Measurements from ENCODE around the gene TNN.
"Not testable (repeated sequence)": the region's sequence is repeated elsewhere in the genome, so short reads cannot be mapped to it uniquely, and the experiment has no call there.

TNN gene

GRCh38 chr1:175072099-175072951 lies 4.7 kb downstream of the TNN start:
- DNase-seq, result peak; percentile 94

DNA sequence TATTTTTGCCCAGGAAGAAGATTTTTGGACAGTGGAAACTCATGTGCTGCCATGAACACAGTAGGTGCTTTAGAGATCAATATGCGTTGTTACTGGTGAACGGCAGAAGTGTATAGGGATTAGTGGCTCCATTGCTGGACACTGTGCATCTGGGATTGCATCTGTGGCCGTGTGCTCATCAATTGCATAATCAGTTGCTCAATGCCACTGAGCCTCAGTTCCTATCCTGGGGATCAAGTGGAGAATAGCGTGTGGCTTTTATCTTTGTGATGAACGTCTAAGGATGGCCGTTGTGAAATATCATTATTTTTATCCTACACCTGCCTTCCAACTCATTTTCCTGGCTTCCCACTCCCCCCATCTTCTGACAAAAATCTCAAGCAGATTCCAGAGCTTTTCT lies 5.4 kb downstream of the TNN start:
- peak; percentile 55 for DNase-seq

DNA sequence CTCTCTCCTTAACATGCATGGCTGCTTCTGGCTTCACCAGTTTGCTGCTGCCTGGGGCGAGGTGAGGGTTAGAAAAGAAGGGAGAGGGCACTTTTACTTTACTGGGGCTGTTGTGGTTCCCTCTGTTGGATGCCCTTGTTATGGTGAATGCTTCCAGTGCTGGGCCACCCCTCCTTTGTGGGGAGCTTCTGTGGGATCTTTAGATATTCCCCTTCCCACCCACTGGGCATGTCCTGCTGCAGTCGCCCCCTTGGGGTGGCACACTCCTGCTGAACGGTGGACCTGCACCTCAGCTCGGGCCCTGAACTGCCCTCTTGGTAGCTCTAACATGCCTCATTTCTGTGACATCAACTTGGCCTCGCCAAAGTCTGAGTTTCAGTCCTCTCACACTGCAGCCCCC lies 6.0 kb downstream of the TNN start:
- no peak for DNase-seq

DNA sequence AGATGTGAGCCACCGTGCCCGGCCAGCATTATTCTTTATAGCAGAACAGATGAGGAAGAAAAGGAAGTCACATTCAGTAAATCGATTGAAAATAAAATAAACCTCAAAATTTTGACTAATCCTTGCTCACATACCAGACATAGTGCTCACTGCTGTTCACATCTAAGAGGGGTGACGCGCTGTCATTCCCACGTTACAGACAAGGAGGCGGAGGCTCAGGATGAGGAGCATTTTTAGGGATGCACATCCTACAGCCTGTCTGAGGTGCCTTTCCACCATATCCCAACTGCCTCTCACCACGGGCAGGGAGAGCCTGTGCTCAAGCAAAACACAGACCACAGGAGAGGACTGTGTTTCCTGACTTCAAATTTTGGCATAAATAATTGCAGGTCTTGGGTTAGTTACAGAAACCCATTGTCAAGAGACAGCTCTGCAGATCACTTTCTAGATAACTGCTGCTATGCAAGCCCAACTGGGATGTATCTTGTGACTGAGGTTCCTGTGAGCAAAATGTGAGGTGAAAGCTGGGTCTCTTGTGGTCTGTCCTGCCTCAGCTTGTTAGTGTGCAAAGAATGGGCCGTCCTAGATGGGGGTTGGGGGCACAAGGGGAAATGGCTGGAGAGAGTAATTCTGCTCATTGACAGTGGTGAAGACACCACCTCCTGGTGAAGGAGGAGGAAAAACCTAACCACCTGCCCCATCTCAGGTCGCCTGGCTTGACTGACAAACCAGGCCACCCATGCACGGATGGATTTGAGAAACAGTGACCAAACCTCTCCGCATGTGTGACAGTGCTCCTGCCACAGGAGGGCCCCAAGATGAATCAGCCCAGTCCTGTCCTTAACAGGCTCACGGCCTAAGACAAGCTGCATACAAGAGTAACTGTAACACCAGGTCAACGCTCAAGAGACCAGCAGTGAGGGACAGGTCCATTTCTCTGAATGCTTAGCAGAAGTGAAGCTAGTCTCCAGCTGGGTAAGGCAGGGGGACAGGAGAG lies 8.2 kb downstream of the TNN start:
- peak; percentile 76 for DNase-seq

DNA sequence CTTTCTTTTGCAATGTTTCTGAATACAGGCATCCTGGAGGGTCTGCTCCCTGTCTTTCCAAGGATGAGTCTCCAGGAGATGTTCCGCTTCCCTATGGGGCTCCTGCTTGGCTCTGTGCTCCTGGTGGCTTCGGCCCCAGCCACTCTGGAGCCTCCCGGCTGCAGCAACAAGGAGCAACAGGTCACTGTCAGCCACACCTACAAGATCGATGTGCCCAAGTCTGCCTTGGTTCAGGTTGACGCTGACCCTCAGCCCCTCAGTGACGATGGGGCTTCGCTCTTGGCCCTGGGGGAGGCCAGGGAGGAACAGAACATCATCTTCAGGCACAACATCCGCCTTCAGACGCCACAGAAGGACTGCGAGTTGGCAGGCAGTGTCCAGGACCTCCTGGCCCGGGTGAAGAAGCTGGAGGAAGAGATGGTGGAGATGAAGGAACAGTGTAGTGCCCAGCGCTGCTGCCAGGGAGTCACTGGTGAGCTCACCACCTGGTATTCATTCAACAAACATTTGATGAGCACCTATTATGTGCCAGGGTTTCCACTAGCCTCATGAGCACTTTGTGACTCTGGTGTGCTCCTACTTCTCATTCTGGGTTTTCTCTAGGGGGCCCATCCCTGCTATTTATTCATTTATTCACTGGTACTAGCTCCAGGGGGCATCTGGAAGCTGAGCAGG lies 9.9 kb downstream of the TNN start:
- no peak for DNase-seq

GRCh38 chr1:175078629-175079028 lies 11.0 kb downstream of the TNN start:
- no peak for DNase-seq

GRCh38 chr1:175079338-175079737 lies 11.7 kb downstream of the TNN start:
- no peak for DNase-seq

- no peak for DNase-seq
These were observed 12.4 kb downstream of the TNN start for GRCh38 chr1:175080030-175080429.

DNA sequence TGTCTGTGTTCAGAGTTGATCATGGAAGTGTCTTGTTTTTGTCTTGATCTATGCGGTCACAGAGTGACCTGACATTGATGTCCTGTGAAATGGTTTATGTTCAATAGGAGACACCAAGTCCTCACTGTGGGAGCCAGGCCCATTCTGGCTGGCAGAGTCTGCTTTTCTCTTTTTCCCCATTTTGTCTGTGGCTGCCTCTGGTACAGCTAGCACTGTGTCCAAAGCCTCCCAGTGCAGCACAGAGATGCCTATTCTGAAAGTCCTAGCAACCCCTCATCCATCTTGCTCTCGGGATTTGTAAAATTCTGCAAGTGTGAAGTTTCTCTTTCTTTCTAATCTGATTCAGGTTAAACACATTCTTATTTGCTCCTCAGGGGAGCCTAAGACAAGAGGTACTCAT lies 14.3 kb downstream of the TNN start:
- DNase-seq, result no peak

DNA sequence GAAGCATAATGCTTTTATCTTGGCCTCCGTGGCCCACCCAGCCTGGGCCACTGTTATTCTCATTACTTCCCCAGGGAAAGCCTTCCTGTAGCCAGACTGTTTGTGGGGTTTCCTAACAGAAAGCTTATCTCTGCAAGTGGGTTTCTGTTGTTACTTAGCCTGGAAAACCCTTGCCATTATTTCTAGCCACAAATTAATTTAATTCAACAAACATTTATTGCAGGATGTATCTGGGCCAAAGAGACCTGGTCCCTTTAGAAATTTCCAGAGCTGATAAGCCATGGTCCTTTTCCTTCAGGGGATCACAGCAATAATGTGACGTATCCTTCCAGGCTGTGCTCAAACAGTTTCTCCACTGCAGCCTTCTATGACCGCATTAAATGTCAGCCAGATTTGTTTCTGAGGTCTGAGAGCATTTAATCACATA lies 20.9 kb downstream of the TNN start:
- no peak for DNase-seq

DNA sequence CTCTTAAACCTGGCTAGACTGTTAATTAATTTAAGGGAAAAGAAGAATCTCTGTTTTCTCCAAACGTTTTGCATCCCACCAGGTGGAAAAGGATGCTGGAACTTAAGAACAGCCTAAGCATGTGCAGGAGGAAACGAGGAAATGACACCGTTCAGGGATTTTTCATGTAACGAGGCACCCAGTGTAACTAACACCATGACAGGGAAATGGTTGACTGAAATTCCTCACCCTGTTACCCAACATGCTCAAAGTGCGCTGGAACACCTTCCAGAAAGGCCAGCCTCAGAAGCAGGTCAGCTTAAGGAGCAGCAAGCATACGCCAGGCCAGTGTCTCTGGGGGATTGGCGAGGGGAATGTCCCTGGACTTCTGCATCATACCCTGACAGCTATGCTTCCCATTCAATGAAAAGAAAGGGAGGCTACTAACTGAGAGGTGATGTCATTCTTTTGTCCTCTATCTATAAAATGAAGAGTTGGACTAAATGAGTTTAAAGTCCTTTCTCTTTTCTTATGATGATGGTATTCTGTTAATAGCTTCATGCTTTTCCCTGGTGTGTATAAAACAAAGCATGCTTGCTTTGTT lies 21.6 kb downstream of the TNN start:
- DNase-seq, result no peak

DNA sequence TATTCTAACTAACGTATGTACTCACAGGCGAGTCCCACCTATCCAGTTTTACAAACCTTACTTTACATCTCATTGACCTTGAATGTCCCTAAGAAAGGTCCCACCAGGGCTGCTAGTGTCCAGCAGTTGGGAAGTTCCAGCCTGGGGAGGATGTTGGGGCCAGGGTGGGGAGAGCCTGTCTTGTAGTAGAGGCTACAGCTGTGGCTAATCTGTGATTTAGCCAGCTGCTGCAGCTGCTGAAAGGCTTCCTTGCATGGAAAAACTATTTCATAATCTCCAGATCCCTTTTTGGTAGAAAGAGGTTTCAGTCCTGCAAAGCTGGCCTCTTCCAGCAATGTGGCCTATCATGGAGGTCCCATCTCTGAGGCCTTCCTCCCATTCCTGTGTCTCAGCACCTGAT lies 23.1 kb downstream of the TNN start:
- no peak for DNase-seq

DNA sequence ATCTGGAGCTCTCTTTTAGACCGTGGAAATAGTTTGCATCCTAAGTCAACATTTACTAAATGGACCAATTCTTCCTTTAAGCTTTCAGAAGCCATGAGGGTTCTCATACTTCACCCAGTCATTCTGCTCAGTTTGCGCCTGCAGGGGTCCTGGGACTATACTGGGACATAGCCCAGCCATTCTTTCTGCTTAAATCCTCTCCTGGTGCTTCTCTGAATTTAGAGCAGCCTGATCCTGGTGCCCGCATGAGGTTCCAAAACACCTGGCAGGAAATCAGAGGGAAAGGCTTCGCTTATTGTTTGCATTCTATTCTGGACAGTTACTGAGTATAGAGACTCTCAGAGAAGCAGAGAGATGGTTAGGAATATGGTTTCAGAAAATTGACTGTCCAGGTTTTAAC lies 27.0 kb downstream of the TNN start:
- no peak for DNase-seq

GRCh38 chr1:175095069-175095468 lies 27.4 kb downstream of the TNN start:
- no peak for DNase-seq

DNA sequence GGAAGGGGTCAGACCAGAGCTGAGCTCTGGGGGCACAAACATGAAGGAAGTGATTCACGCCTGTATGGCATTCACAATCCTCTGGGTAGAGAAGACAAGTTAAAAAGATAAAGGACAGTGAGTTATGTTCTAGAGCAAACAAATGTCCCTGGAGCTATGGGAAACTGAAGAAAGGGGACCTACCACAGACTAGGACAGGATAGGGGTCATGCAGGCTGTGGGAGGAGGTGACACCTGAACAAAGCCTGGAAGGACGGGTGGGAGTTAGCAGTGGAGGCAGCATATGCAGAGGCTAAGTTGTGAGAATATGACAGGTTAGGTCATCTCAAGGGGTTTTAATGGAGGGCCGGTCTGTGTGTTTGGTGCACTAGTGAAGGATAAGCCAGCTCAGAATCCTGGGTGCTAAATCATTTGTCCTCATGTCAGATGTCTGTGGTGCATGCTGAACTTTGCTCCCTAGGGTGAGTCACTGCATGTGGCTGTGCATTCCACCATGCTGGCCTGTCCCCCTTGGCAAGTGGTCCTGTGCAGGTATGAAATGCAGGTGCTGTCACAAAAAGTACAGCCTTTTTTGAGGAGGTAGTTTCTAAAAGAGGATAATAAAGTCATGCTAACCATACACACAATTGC lies 28.5 kb downstream of the TNN start:
- no peak for DNase-seq

DNA sequence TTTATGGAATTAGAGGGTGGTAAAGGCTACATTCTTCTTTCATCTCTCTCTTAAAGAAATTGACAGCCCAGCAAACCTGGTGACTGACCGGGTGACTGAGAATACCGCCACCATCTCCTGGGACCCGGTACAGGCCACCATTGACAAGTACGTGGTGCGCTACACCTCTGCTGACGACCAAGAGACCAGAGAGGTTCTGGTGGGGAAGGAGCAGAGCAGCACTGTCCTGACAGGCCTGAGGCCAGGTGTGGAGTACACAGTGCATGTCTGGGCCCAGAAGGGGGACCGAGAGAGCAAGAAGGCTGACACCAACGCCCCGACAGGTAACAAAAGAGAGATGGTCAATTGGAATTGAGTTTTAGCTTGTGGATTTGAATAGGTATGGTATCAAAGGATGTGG lies 29.7 kb downstream of the TNN start:
- no peak for DNase-seq

DNA sequence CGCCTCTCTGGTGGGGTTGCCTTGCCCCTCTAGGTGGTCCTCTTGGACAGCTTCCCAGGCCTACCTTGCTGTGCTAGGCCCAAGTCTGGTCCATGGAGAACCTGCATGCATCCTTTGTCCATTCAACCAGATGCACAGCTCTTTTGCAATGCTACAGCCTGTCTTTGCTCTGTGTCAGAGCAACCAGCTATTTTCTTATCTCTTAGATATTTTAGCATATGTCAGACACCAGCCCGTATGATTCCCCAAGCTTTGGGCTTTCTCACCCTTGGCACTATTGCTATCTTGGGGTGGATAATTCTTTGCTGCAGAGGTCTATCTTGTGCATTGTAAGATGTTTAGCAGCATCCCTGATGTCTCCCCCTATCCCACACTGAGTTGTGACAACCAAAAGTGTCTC lies 32.3 kb downstream of the TNN start:
- no peak for DNase-seq

DNA sequence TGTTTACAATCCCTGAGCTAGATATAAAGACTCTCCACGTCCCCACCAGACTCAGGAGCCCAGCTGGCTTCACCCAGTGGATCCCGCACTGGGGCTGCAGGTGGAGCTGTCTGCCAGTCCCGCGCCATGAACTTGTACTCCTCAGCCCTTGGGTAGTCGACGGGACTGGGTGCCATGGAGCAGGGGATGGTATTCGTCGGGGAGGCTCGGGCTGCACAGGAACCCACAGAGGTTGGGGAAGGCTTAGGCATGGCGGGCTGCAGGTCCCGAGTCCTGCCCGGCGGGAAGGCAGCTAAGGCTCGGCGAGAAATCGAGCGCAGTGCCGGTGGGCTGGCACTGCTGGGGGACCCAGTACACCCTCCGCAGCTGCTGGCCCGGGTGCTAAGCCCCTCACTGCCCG lies 34.5 kb downstream of the TNN start:
- DNase-seq, result not testable (repeated sequence)

- DNase-seq, result not testable (repeated sequence)
These were observed 38.9 kb downstream of the TNN start for GRCh38 chr1:175106536-175106935.

DNA sequence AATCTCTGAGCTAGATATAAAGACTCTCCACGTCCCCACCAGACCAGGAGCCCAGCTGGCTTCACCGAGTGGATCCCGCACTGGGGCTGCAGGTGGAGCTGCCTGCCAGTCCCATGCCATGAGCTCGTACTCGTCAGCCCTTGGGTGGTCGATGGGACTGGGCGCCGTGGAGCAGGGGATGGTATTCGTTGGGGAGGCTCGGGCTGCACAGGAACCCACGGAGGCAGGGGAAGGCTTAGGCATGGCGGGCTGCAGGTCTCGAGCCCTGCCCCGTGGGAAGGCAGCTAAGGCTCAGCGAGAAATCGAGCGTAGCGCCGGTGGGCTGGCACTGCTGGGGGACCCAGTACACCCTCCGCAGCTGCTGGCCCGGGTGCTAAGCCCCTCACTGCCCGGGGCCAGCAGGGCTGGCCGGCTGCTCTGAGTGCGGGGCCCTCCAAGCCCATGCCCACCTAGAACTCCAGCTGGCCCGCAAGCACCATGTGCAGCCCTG lies 40.7 kb downstream of the TNN start:
- DNase-seq, result not testable (repeated sequence)

- DNase-seq, result no peak
These were observed 47.4 kb downstream of the TNN start for GRCh38 chr1:175114996-175115395.
